Activated naive CD4-positive, alpha-beta T cell treated with anti-CD3 and anti-CD28 coated beads, Interleukin-2, amount 50 U/mL, for 16 hours (primary cell): ENCODE data around the gene TRIM26.

ENCODE experiments used
- DNase-seq: peaks from one replicate; pipeline ENCODE4 v3.0.0-alpha.2; 2020

The TRIM26 gene

DNA sequence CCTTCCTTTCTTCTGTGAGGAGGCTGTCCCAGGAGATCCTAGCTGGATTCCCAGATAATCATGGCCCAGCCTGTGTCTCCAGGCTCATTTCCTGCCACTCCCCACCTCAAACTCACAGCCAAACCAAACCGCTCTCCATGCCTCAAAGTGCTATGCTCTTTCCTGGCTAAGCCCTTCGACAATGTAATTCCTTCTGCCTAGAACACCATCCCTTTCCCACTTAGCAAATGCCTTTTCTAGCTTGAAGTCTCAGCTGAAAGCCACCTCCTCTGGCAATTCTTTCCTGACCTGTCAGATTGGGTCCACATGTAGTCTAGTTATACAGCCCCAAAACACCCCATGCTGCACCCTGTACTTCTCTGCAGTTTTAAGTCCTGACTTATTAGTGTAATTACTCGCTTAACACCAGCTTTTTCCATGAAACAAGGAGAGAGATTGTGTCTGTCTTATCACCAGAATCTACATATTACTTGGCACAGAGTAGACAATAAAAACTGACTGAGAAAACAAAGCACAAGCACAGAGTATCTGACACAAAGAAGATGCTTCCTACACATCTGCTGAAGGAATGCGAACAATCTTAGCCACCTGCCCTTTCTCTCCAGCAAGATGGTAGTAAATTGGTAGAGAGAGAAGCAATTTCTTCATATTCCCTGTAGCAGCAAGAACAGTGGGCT lies 5.4 kb downstream of the TRIM26 start:
- no peak for DNase-seq

- no peak for DNase-seq
These were observed 6.2 kb downstream of the TRIM26 start for GRCh38 chr6:30206799-30207618.

- no peak for DNase-seq
These were observed 7.1 kb downstream of the TRIM26 start for GRCh38 chr6:30206152-30206551.

DNA sequence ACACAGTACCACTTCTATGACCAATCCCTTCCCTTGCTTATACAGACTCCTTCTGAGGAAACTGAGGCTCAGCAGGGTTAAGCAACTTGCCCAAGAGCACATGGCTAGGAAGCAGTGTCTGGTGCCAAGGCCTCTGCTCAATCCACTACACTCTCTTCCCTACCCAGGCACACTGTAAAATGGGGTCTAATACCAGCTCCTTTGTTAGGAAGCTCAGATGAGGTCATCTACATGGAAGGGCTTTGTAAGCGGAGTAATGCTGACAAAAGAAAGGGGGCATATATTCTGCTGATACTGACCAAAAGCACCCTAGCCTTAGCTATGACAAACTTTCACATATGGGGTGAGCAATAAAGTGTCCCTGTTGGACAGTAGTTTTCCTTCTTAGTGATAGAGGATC lies 9.1 kb downstream of the TRIM26 start:
- DNase-seq = no peak

- no peak for DNase-seq
These were observed 10.8 kb downstream of the TRIM26 start for GRCh38 chr6:30202366-30202765.

- no peak for DNase-seq
These were observed 12.5 kb downstream of the TRIM26 start for GRCh38 chr6:30200551-30201281.

DNA sequence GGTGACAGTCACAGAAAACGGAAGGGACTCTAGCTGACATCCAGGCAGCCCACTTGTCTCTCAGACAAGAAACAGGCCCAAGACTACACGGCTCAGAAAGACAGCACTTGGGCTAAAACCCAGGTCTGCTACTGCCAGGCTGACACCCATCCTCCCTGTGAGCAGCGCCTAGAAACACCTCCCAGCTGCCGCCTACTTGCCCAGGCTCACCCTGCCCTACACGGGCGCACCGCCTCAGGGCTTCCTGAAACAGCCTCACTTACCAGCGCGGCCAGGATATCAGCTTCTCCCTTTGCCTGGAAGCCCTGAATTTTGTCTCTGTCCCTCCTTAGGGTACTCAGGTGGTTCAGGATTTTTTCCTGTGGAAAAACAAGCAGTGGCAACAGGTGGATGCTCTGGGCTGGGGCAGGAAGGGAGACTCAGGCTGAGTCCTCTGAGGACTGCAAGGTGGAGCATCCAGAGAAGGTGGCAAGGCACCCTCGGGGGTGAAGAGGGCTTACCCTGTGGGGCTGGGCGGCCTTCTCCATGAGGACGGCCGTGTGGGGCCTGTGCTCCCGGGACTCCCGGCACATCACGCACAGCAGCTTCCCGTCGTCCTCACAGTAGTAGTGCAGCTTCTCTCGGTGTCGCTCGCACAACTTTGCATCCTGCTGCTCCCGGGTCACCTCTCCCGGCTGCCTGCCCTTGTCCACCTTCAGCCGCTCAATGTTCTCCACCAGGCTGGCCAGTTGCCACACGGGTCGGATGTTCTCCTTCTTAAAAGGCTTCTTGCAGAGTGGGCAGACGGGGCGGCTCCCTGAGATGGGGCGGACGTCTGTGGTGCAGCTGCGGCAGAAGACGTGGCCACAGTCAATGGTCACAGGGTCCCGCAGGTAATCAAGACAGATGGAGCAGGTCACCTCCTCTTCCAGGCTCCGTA lies 14.8 kb downstream of the TRIM26 start:
- DNase-seq = no peak

DNA sequence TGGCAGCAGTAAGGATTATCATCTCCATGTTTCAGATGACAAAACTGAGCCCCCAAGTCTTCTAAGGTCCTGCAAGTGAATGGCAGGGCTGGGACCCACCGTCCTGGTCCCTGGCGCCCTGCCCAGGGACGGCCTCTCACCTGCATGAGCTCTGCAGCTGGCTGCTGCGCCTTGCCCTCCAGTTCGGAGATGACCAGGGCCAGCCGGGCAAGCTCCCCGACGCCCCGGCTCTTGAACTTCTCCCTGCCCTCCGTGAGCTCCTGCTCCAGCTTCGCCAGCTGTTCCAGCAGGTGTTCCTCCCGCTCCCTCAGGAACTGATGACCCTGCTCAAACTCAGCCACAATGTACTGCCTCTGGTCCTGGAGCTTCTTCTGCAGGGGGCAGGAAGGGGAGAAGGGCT lies 16.8 kb downstream of the TRIM26 start:
- no peak for DNase-seq

DNA sequence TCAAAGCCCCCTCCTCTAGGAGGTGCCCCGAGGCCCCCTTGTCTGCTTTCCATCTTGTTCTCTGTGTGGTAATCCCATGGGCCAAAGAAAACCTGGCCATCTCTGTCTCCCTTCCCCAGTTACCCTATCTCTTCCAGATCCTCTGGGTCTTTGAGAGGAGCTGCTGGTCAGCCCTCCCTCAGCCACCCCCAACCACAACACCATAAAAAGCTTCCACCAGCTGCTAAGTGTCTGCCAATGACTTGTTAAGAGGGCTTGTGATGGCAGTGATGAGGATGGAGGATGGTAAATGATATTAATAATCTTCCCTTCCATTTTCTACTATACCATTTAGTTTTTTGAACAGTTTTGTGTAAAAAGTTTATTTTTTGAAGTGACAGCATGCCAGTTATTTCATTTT lies 17.3 kb downstream of the TRIM26 start:
- no peak for DNase-seq

- DNase-seq = no peak
These were observed 18.2 kb downstream of the TRIM26 start for GRCh38 chr6:30194797-30195690.

- no peak for DNase-seq
These were observed 21.1 kb downstream of the TRIM26 start for GRCh38 chr6:30192076-30192475.

- no peak for DNase-seq
These were observed 24.7 kb downstream of the TRIM26 start for GRCh38 chr6:30188541-30188940.

GRCh38 chr6:30185846-30186484 lies 27.2 kb downstream of the TRIM26 start:
- DNase-seq = no peak

DNA sequence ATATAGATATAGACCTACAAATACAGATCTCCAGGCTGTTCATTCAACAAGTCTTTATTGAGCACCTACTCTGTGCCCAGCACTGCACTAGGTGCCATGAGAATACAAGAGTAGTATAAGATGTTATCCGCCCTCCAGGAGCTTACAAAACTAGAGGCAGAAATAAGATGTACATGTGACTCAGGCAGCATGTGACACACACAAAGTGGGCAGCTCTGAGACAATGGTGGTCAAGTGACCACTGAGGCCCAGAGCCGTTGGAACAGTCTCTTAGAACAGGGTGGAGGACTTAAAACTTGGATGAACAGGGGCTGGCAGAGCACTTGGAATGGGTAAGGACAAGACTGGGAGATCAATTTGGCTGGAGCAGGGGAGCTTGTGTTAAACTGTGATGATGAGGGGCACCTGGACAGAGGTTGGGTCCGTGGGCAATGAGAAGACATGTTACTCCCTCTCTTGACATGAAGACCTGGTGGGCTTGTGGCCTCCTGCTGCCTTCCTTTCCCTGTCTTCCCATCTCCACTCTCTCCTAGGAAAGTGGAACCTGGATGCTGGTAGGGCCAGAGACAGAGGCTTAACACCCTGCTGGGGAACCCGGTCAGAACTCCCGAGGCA lies 28.7 kb downstream of the TRIM26 start:
- no peak for DNase-seq

DNA sequence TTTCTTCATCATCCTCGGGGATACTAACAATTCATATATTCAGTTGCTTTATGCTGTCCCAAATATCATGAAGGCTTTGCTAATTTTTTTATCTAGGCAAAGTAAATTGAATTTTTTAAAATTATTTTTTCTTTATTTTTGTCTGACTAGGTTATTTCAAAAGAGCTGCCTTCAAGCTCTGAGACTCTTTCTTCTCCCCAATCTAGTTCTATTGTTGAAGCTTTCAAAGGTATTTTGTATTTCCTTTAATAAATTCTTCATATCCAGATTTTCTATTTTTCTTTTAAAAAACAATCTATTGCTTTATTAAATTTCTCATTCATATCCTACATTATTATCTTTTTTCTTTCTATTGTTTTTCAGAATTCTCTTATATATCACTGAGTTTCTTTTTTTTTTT lies 33.1 kb downstream of the TRIM26 start:
- no peak for DNase-seq

DNA sequence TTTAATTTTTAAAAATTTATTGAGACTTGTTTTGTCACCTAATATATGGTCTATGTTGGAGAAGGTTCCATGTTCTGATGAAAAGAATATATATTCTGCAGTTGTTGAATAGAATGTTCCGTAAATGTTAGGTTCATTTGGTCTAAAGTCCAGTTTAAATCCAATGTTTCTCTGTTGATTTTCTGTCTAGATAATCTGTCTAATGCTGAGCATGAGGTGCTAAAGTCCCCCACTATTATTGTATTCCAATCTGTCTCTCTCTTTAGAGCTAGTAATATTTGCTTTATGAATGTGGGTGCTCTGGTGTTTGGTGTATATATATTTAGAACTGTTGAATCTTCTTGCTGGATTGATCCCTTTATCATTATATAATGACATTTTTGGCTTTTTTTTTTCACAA lies 34.4 kb downstream of the TRIM26 start:
- no peak for DNase-seq

DNA sequence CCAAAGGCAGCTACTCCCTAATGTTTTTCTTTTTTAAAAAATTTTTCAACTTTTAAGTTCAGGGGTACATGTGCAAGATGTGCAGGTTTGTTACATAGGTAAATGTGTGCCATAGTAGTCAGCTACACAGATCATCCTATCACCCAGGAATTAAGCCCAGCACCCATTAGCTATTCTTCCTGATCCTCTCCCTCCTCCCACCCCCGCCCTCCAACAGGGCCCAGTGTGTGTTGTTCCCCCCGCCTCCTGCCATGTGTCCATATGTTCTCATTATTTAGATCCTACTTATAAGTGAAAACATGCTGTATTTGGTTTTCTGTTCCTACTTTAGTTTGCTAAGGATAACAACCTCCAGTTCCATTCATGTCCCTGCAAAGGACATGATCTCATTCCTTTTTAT lies 37.4 kb downstream of the TRIM26 start:
- DNase-seq = no peak

GRCh38 chr6:30172681-30173080 lies 40.5 kb downstream of the TRIM26 start:
- DNase-seq = no peak

DNA sequence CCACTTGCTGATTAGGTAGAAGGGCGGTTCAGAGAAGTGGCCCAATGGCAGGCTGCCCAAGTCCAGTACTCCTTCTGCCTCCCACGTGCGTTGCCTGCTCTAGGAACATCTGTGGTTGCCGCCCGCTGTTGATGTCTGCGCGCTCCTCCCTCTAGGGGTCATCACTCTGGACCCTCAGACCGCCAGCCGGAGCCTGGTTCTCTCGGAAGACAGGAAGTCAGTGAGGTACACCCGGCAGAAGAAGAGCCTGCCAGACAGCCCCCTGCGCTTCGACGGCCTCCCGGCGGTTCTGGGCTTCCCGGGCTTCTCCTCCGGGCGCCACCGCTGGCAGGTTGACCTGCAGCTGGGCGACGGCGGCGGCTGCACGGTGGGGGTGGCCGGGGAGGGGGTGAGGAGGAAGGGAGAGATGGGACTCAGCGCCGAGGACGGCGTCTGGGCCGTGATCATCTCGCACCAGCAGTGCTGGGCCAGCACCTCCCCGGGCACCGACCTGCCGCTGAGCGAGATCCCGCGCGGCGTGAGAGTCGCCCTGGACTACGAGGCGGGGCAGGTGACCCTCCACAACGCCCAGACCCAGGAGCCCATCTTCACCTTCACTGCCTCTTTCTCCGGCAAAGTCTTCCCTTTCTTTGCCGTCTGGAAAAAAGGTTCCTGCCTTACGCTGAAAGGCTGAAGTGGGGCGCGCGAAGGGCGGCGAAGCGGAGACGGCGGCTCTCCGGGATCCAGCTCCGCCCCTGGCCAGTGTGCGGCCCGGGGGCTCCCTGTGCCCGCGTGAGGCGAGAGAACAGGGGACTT lies 41.3 kb downstream of the TRIM26 start:
- DNase-seq = no peak
